ENCODE results near the gene KRT6B. TPM values are rescaled to one million over a fixed set of nuclear protein-coding genes. Genes with fewer than 3 reads are reported as not detected.

The KRT6B gene
- total and polyA plus RNA-seq, 2 experiments from 2014 or later, result not detected

GRCh38 chr12:52400906-52401305 lies 51.0 kb downstream of the KRT6B start (continued):
- TF ChIP-seq ZNF462 (CRISPR knock-in tag; IDR thresholded peaks at IDR 0.05) (no peak), STAT1 (IDR thresholded peaks at IDR 0.05; ENCODE audit: unreplicated experiment) (no peak)

- no peaks in the 10 kb centered on the region for H3K36me3 Mint-ChIP-seq (ENCODE audit: low read depth)
- no peaks in the 10 kb centered on the region; the same call in 2 of the 3 replicates for H3K9me3 Mint-ChIP-seq
- peaks cover 3% of the 10 kb centered on the region for H3K27me3 Mint-ChIP-seq (ENCODE audit: insufficient read depth, low read depth, poor library complexity)
- no peaks in the 10 kb centered on the region for H3K36me3 ChIP-seq (ENCODE audit: insufficient read depth)
- TF ChIP-seq JUNB (IDR thresholded peaks at IDR 0.05; ENCODE audit: unreplicated experiment) (no peak), ZNF114 (CRISPR knock-in tag; IDR thresholded peaks at IDR 0.05) (no peak), STAT1 (IDR thresholded peaks at IDR 0.05; ENCODE audit: unreplicated experiment) (no peak), EZH2phosphoT487 (IDR thresholded peaks at IDR 0.05; ENCODE audit: unreplicated experiment) (no peak)
- DNase-seq (ENCODE audit: low spot score) (no peak), ATAC-seq (no peak)
- H3K4me1 Mint-ChIP-seq, result peaks cover 10% of the 10 kb centered on the region
- no peak overlapping the region for H3K4me3 Mint-ChIP-seq
- H3K4me2 ChIP-seq, result no peak overlapping the region
- H3K79me2 ChIP-seq (replicated peaks; ENCODE audit: insufficient read depth), result no peaks in the 10 kb centered on the region
- no peak overlapping the region for H3K27ac ChIP-seq (ENCODE audit: low read depth)
- H3K4me3 ChIP-seq, result no peak overlapping the region
- H2AFZ ChIP-seq, result no peak overlapping the region
- H3K27me3 ChIP-seq (ENCODE audit: insufficient read depth), result no peaks in the 10 kb centered on the region
- H4K20me1 ChIP-seq (replicated peaks; ENCODE audit: insufficient read depth), result no peaks in the 10 kb centered on the region
- no peaks in the 10 kb centered on the region for H3F3A ChIP-seq (replicated peaks; ENCODE audit: low read depth)
- H3K27ac Mint-ChIP-seq, result no peak overlapping the region
- no peaks in the 10 kb centered on the region for H3K4me1 ChIP-seq (ENCODE audit: insufficient read depth)
- no peaks in the 10 kb centered on the region for H3K9me2 ChIP-seq (ENCODE audit: insufficient read depth)
These were observed 52.2 kb downstream of the KRT6B start for GRCh38 chr12:52399756-52400155.

GRCh38 chr12:52398176-52398575 lies 53.8 kb downstream of the KRT6B start:
- H3K4me3 Mint-ChIP-seq, result no peak overlapping the region
- Histone ChIP-seq H2AFZ (no peak overlapping the region), H3K27me3 (ENCODE audit: insufficient read depth) (no peaks in the 10 kb centered on the region), H3K79me2 (replicated peaks; ENCODE audit: insufficient read depth) (no peaks in the 10 kb centered on the region), H3K4me3 (no peak overlapping the region), H3K4me1 (ENCODE audit: insufficient read depth) (no peaks in the 10 kb centered on the region), H3K36me3 (ENCODE audit: insufficient read depth) (no peaks in the 10 kb centered on the region), H3K9me2 (ENCODE audit: insufficient read depth) (no peaks in the 10 kb centered on the region), H3K4me2 (no peak overlapping the region), H4K20me1 (replicated peaks; ENCODE audit: insufficient read depth) (no peaks in the 10 kb centered on the region), H3F3A (replicated peaks; ENCODE audit: low read depth) (no peaks in the 10 kb centered on the region), H3K27ac (ENCODE audit: low read depth) (no peak overlapping the region)
- no peaks in the 10 kb centered on the region for H3K36me3 Mint-ChIP-seq (ENCODE audit: low read depth)
- peaks cover 3% of the 10 kb centered on the region for H3K27me3 Mint-ChIP-seq (ENCODE audit: insufficient read depth, low read depth, poor library complexity)
- no peak for ATAC-seq
- no peak for TF ChIP-seq ZNF462 (CRISPR knock-in tag; IDR thresholded peaks at IDR 0.05)
- peaks cover 7% of the 10 kb centered on the region for H3K4me1 Mint-ChIP-seq
- DNase-seq (ENCODE audit: low spot score), result no peak
- no peak overlapping the region for H3K27ac Mint-ChIP-seq
- H3K9me3 Mint-ChIP-seq, result no peaks in the 10 kb centered on the region; the same call in 1 of the 3 replicates
